Activated B cell treated with CpG ODN at 0.5 μM for 24 hours (primary cell): ENCODE measurements around the gene ANKRD27. TPM values are rescaled to one million over a fixed set of nuclear protein-coding genes. Genes with fewer than 3 reads are reported as not detected.
A peak's percentile ranks its signal among the peaks of the same experiment; 100 is the strongest.
"Not testable (repeated sequence)": the region's sequence is repeated elsewhere in the genome, so short reads cannot be mapped to it uniquely, and the experiment has no call there.

Experiments
- ATAC-seq: fragments of 200-7000 bp; cut with Tn5 transposase; one replicate; pipeline ENCODE4 v1.10.0; 2021; ENCODE audit warnings: low read depth, mild to moderate bottlenecking, moderate library complexity
- CTCF ChIA-PET: fragments of 350-600 bp; sonication (Branson Sonifier 250); formaldehyde crosslinking; loops from one replicate; lab custom pipeline; 2021; ENCODE audit warnings: antibody characterized with exemption; lab: Charles Lee
- POLR2A ChIA-PET: fragments of 350-600 bp; sonication (Branson Sonifier 250); formaldehyde crosslinking; loops from one replicate; lab custom pipeline; 2021; ENCODE audit warnings: antibody characterized with exemption; lab: Charles Lee
- DNase-seq: peaks from one replicate; pipeline ENCODE4 v3.0.0; 2022
- H3K27ac Mint-ChIP-seq: one replicate; pipeline ENCODE4 v1.8.0; 2020; ENCODE audit warnings: mixed read lengths
- H3K27me3 Mint-ChIP-seq: one replicate; pipeline ENCODE4 v1.8.0; 2021; ENCODE audit warnings: mixed read lengths
- H3K36me3 Mint-ChIP-seq: one replicate; pipeline ENCODE4 v1.8.0; 2021; ENCODE audit warnings: low read depth, mixed read lengths
- H3K4me1 Mint-ChIP-seq: one replicate; pipeline ENCODE4 v1.8.0; 2021; ENCODE audit warnings: mixed read lengths
- H3K4me3 Mint-ChIP-seq: one replicate; pipeline ENCODE4 v1.8.0; 2020; ENCODE audit warnings: mild to moderate bottlenecking, mixed read lengths
- H3K9me3 Mint-ChIP-seq: one replicate; pipeline ENCODE4 v1.8.0; 2020; ENCODE audit warnings: mixed read lengths
- intact Hi-C: fragments of 100-400 bp; cut with micrococcal nuclease; formaldehyde crosslinking; loops from one replicate; pipeline ENCODE4 v1.15.1; 2024
- total RNA-seq: library from RNA; stranded (reverse); gene quantifications from 2 replicates; pipeline ENCODE4 v1.2.3, GENCODE V29; 2022
- TF ChIP-seq, protein P1 (sequence below): fragments of 200-600 bp; IDR thresholded peaks from one replicate; pipeline ENCODE4 v1.8.0; 2022; ENCODE audit warnings: antibody characterized with exemption, mild to moderate bottlenecking

ANKRD27 gene
- total RNA-seq, 1 donor from 2014 or later, result 44.7 TPM

GRCh38 chr19:32599736-32600157, 75.2 kb downstream of the ANKRD27 start:
- H3K27me3 Mint-ChIP-seq, result no peaks in the 10 kb centered on the region
- DNase-seq (no peak), ATAC-seq (peak; percentile 50)
- POLR2A ChIA-PET, result no interaction called here
- H3K4me1 Mint-ChIP-seq, result peaks cover 3% of the 10 kb centered on the region
- H3K9me3 Mint-ChIP-seq, result no peaks in the 10 kb centered on the region
- CTCF ChIA-PET, result interaction anchor here (0.6 to 0.8 kb wide), 2 partner anchors 16 to 83 kb away, joined by 3 to 4 read pairs; no protein-coding TSS in a partner anchor
- no peak overlapping the region for H3K4me3 Mint-ChIP-seq
- no peak overlapping the region for H3K27ac Mint-ChIP-seq
- intact Hi-C loops, result no loop called here
- peaks cover 79% of the 10 kb centered on the region for H3K36me3 Mint-ChIP-seq
- TF ChIP-seq, protein P1, sequence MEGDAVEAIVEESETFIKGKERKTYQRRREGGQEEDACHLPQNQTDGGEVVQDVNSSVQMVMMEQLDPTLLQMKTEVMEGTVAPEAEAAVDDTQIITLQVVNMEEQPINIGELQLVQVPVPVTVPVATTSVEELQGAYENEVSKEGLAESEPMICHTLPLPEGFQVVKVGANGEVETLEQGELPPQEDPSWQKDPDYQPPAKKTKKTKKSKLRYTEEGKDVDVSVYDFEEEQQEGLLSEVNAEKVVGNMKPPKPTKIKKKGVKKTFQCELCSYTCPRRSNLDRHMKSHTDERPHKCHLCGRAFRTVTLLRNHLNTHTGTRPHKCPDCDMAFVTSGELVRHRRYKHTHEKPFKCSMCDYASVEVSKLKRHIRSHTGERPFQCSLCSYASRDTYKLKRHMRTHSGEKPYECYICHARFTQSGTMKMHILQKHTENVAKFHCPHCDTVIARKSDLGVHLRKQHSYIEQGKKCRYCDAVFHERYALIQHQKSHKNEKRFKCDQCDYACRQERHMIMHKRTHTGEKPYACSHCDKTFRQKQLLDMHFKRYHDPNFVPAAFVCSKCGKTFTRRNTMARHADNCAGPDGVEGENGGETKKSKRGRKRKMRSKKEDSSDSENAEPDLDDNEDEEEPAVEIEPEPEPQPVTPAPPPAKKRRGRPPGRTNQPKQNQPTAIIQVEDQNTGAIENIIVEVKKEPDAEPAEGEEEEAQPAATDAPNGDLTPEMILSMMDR, result peak; percentile 85

GRCh38 chr19:32599258-32599657, 75.7 kb downstream of the ANKRD27 start:
- intact Hi-C loops, result no loop called here
- DNase-seq (no peak), ATAC-seq (no peak)
- Mint-ChIP-seq H3K9me3 (no peaks in the 10 kb centered on the region), H3K36me3 (peaks cover 80% of the 10 kb centered on the region), H3K27me3 (no peaks in the 10 kb centered on the region), H3K4me1 (peaks cover 5% of the 10 kb centered on the region), H3K27ac (no peak overlapping the region), H3K4me3 (no peak overlapping the region)
- CTCF ChIA-PET, result interaction anchor here (0.8 kb wide), 1 partner anchor 15 kb away, joined by 4 read pairs; no protein-coding TSS in a partner anchor
- POLR2A ChIA-PET, result no interaction called here
- TF ChIP-seq, protein P1, result no peak

GRCh38 chr19:32598022-32598421, 77.0 kb downstream of the ANKRD27 start:
- Mint-ChIP-seq H3K27me3 (no peaks in the 10 kb centered on the region), H3K4me1 (peaks cover 6% of the 10 kb centered on the region), H3K36me3 (peaks cover 78% of the 10 kb centered on the region), H3K9me3 (no peaks in the 10 kb centered on the region), H3K4me3 (no peak overlapping the region), H3K27ac (no peak overlapping the region)
- intact Hi-C loops, result no loop called here
- CTCF ChIA-PET, result interaction anchor here (1.9 kb wide), 1 partner anchor 17 kb away, joined by 5 read pairs; the partner anchor contains the start of gene PDCD5
- ATAC-seq (no peak), DNase-seq (no peak)
- POLR2A ChIA-PET, result no interaction called here
- TF ChIP-seq, protein P1, result no peak

DNA sequence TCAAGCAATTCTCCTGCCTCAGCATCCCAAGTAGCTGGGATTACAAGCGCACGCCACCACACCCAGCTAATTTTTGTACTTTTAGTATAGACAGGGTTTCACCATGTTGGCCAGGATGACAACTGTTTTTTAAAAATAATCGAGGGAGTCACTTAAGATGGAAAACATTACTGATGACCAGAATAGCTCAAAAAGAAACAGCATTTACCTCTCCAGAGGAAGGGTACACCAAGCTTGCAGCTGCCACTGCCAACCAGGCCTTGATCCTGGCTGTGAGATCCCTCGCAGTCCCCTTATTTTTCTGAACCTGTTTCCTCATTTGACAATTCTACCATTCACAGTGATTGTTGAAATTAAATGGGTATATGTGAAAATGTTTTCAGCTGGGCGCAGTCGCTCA, 79.5 kb downstream of the ANKRD27 start:
- Mint-ChIP-seq H3K4me3 (no peak overlapping the region), H3K36me3 (peaks cover 78% of the 10 kb centered on the region), H3K27me3 (no peaks in the 10 kb centered on the region), H3K27ac (no peak overlapping the region), H3K4me1 (peaks cover 6% of the 10 kb centered on the region), H3K9me3 (no peaks in the 10 kb centered on the region)
- intact Hi-C loops, result no loop called here
- TF ChIP-seq, protein P1, result no peak
- DNase-seq (no peak), ATAC-seq (no peak)
- POLR2A ChIA-PET, result interaction anchor here (1.1 kb wide), 1 partner anchor 15 kb away, joined by 3 read pairs; the partner anchor contains the start of gene PDCD5
- CTCF ChIA-PET, result no interaction called here

DNA sequence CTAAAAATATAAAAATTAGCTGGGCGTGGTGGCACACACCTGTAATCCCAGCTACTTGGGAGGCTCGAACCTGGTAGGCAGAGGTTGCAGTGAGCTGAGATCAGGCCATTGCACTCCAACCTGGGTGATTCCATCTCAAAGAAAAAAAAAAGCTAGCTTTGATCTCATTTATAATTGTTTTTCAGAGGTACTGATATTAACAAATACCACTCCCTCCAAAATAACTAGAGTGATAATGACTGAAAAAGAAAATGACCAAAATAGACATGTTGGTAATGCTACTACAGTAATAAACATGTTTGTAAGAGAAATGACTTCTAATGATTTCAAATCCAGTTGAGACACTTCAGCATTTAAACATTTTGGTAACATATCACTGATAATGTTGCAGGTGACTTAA, 81.0 kb downstream of the ANKRD27 start:
- Mint-ChIP-seq H3K27ac (no peak overlapping the region), H3K36me3 (peaks cover 70% of the 10 kb centered on the region)
- CTCF ChIA-PET, result no interaction called here

DNA sequence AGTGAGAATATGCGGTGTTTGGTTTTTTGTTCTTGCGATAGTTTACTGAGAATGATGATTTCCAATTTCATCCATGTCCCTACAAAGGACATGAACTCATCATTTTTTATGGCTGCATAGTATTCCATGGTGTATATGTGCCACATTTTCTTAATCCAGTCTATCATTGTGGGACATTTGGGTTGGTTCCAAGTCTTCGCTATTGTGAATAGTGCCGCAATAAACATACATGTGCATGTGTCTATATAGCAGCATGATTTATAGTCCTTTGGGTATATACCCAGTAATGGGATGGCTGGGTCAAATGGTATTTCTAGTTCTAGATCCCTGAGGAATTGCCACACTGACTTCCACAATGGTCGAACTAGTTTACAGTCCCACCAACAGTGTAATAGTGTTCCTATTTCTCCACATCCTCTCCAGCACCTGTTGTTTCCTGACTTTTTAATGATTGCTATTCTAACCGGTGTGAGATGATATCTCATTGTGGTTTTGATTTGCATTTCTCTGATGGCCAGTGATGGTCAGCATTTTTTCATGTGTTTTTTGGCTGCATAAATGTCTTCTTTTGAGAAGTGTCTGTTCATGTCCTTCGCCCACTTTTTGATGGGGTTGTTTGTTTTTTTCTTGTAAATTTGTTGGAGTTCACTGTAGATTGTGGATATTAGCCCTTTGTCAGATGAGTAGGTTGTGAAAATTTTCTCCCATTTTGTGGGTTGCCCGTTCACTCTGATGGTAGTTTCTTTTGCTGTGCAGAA, 87.1 kb downstream of the ANKRD27 start:
- H3K4me3 Mint-ChIP-seq, POLR2A ChIA-PET, CTCF ChIA-PET, ATAC-seq, H3K27me3 Mint-ChIP-seq, H3K4me1 Mint-ChIP-seq, H3K9me3 Mint-ChIP-seq, H3K27ac Mint-ChIP-seq, DNase-seq: not testable (repeated sequence)
- H3K36me3 Mint-ChIP-seq, result peaks cover 58% of the 10 kb centered on the region
- intact Hi-C loops, result loop anchor here (10.0 kb wide), 1 partner anchor 587 kb away; no protein-coding TSS in a partner anchor

More for the DNA sequence above, 81.0 kb downstream of the ANKRD27 start:
- POLR2A ChIA-PET, result no interaction called here
- intact Hi-C loops, result no loop called here
- DNase-seq, result no peak
- no peaks in the 10 kb centered on the region for H3K9me3 Mint-ChIP-seq
- H3K27me3 Mint-ChIP-seq, result no peaks in the 10 kb centered on the region
- H3K4me3 Mint-ChIP-seq, result no peak overlapping the region
- TF ChIP-seq, protein P1, result no peak
- no peak for ATAC-seq
- H3K4me1 Mint-ChIP-seq, result peaks cover 6% of the 10 kb centered on the region
